ENCODE data around the gene NABP1.

- TF ChIP-seq CTCF (conservative IDR thresholded peaks at IDR 0.05) (no peak), ZFX (IDR thresholded peaks at IDR 0.05) (no peak)
These were observed 36.3 kb upstream of the NABP1 start for GRCh38 chr2:191641609-191642008.

Measured in C4-2B (cell line).